Measurements from ENCODE around the gene AKT3. TPM values are rescaled to one million over a fixed set of nuclear protein-coding genes. Genes with fewer than 3 reads are reported as not detected.

Gene AKT3
- polyA plus RNA-seq, 3 donors, result 0.81 to 1.7 (median 1.4) TPM

DNA sequence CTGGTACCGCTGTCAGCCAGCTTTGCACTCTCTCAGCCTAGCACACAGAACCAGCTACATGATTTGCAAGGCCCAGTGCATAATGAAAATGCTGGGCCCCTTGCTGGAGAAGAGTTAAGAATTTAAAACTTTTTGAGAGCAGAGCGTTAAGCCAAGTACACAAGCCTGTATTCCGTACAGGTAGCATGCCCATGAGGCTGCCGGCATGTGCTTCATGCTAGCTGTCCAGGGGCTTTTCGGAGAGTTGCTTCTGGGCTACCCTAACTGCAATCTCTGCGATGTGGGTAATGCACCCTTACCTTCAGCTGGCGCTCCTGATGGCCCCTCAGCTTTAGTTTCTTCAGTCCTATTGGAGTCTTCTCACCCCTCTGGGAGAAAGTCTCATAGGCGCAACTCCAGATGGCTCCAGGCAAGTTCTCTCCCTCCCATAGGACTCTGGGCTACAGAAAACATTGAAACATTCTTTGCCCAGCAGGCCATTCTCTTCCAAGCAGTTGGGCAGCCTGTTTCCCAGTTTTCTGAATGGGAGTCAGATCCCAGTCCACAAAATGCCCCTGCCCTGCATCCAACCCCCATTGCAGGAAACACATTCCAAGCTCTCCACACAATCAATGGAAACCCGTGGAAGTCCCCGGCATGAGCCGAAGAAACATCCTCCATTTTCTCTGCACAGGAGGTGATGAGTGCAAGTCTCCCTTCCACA is 5.7 kb upstream of the AKT3 start:
- H3K79me2 ChIP-seq (ENCODE audit: insufficient read depth, low read length), result no peaks in the 10 kb centered on the region
- no peak for DNase-seq
- no peak overlapping the region for H3K27ac Mint-ChIP-seq
- H2AFZ ChIP-seq (ENCODE audit: insufficient read depth, low read depth, low read length, poor library complexity, severe bottlenecking), result no peak overlapping the region
- peaks cover 0 to 1% of the 10 kb centered on the region in 2 donors for H3K36me3 Mint-ChIP-seq
- 96% methylated on average over 6 of the region's 11 CpGs for WGBS (ENCODE audit: insufficient coverage)
- peaks cover 0 to 6% (median 0%) of the 10 kb centered on the region in 7 donors for H3K9me3 Mint-ChIP-seq
- H3K4me3 ChIP-seq (replicated peaks in 1 of 3; ENCODE audit: low read depth in 2 of 3, low read length in 3 of 3), result no peak overlapping the region
- H3K27me3 ChIP-seq (ENCODE audit: control insufficient read depth in 2 of 2, insufficient read depth in 2 of 2, low read length in 2 of 2), result peaks cover 8 to 21% of the 10 kb centered on the region in 2 donors
- intact Hi-C loops (cut with micrococcal nuclease), result no loop called here
- H3K9ac ChIP-seq (ENCODE audit: insufficient read depth, low read length, poor library complexity, severe bottlenecking), result no peak overlapping the region
- H3K27ac ChIP-seq (ENCODE audit: low read depth in 1 of 2, low read length in 2 of 2), result no peak overlapping the region
- peaks cover 7 to 11% of the 10 kb centered on the region in 2 donors for H3K4me1 ChIP-seq (ENCODE audit: control insufficient read depth in 1 of 2, insufficient read depth in 2 of 2, low read length in 2 of 2)
- no peaks in the 10 kb centered on the region for H3K36me3 ChIP-seq (replicated peaks in 1 of 2; ENCODE audit: control insufficient read depth in 1 of 2, insufficient read depth in 2 of 2, low read length in 2 of 2)
- H4K20me1 ChIP-seq (ENCODE audit: insufficient read depth, low read length), result no peaks in the 10 kb centered on the region
- no peak overlapping the region for H3K4me2 ChIP-seq (replicated peaks; ENCODE audit: extremely low read depth, low read length, poor library complexity, severe bottlenecking)
- H3K9me3 ChIP-seq (replicated peaks in 1 of 2; ENCODE audit: control insufficient read depth in 1 of 2, insufficient read depth in 1 of 2, low read length in 2 of 2), result no peaks in the 10 kb centered on the region
- peaks cover 8% of the 10 kb centered on the region for H3K4me1 Mint-ChIP-seq
- TF ChIP-seq, protein P1, sequence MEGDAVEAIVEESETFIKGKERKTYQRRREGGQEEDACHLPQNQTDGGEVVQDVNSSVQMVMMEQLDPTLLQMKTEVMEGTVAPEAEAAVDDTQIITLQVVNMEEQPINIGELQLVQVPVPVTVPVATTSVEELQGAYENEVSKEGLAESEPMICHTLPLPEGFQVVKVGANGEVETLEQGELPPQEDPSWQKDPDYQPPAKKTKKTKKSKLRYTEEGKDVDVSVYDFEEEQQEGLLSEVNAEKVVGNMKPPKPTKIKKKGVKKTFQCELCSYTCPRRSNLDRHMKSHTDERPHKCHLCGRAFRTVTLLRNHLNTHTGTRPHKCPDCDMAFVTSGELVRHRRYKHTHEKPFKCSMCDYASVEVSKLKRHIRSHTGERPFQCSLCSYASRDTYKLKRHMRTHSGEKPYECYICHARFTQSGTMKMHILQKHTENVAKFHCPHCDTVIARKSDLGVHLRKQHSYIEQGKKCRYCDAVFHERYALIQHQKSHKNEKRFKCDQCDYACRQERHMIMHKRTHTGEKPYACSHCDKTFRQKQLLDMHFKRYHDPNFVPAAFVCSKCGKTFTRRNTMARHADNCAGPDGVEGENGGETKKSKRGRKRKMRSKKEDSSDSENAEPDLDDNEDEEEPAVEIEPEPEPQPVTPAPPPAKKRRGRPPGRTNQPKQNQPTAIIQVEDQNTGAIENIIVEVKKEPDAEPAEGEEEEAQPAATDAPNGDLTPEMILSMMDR (IDR thresholded peaks at IDR 0.05), result no peak
- no peak overlapping the region for H3K4me3 Mint-ChIP-seq
- peaks cover 24 to 35% (median 25%) of the 10 kb centered on the region in 3 donors for H3K27me3 Mint-ChIP-seq (ENCODE audit: low read depth in 3 of 3)

DNA sequence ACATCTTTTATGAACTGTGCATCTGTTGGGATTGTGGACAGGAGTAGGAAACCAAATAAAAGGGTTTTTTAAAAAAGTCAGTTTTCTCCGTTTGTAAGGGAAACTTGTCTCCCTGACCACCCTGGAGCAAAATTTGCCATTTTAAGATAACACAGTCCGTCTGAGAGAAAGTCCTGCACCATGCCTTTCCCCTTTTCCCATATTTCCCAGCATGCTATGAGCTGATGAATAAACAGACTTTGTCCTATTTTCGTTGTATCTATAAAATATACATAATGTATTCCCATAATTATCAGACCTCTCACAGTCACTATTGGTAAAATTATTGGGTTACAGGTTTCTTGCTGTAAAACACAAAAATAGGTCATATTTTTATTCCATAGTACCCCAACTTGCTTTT is 1.7 kb upstream of the AKT3 start:
- WGBS (ENCODE audit: insufficient coverage), result no CpG with 5 or more reads among the region's 3 CpGs
- DNase-seq, result no peak
- H3K4me1 ChIP-seq (ENCODE audit: control insufficient read depth in 1 of 2, insufficient read depth in 2 of 2, low read length in 2 of 2), result peaks cover 11 to 25% of the 10 kb centered on the region in 2 donors
- Mint-ChIP-seq H3K27me3 (ENCODE audit: low read depth in 3 of 3) (peaks cover 31 to 48% (median 33%) of the 10 kb centered on the region in 3 donors), H3K4me1 (peaks cover 14% of the 10 kb centered on the region), H3K27ac (no peak overlapping the region), H3K4me3 (peak overlapping the region in 1 of 2 donors; percentile 96), H3K36me3 (peaks cover 0 to 5% of the 10 kb centered on the region in 2 donors), H3K9me3 (peaks cover 0 to 6% (median 0%) of the 10 kb centered on the region in 7 donors)
- intact Hi-C loops (cut with micrococcal nuclease), result no loop called here
- peak overlapping the region in 1 of 3 experiments; percentile 80 for H3K4me3 ChIP-seq (replicated peaks in 1 of 3; ENCODE audit: low read depth in 2 of 3, low read length in 3 of 3)
- peak overlapping the region; percentile 84 for H3K4me2 ChIP-seq (replicated peaks; ENCODE audit: extremely low read depth, low read length, poor library complexity, severe bottlenecking)
- peak overlapping the region; percentile 94 for H2AFZ ChIP-seq (ENCODE audit: insufficient read depth, low read depth, low read length, poor library complexity, severe bottlenecking)
- H3K27me3 ChIP-seq (ENCODE audit: control insufficient read depth in 2 of 2, insufficient read depth in 2 of 2, low read length in 2 of 2), result peaks cover 17 to 47% of the 10 kb centered on the region in 2 donors
- no peaks in the 10 kb centered on the region for H3K36me3 ChIP-seq (replicated peaks in 1 of 2; ENCODE audit: control insufficient read depth in 1 of 2, insufficient read depth in 2 of 2, low read length in 2 of 2)
- H3K27ac ChIP-seq (ENCODE audit: low read depth in 1 of 2, low read length in 2 of 2), result no peak overlapping the region
- no peaks in the 10 kb centered on the region for H3K79me2 ChIP-seq (ENCODE audit: insufficient read depth, low read length)
- H3K9me3 ChIP-seq (replicated peaks in 1 of 2; ENCODE audit: control insufficient read depth in 1 of 2, insufficient read depth in 1 of 2, low read length in 2 of 2), result no peaks in the 10 kb centered on the region
- TF ChIP-seq, protein P1 (IDR thresholded peaks at IDR 0.05), result no peak
- H4K20me1 ChIP-seq (ENCODE audit: insufficient read depth, low read length), result no peaks in the 10 kb centered on the region
- H3K9ac ChIP-seq (ENCODE audit: insufficient read depth, low read length, poor library complexity, severe bottlenecking), result no peak overlapping the region

Data from CD14-positive monocyte (primary cell).